HG03520 (cell line): Measurements from ENCODE around the gene RAD51AP1.

Experiments
- ATAC-seq: cut with Tn5 transposase; IDR thresholded peaks from one replicate; pipeline ENCODE4 v1.9.1; 2021; ENCODE audit warnings: mild to moderate bottlenecking, moderate library complexity; ENCODE audit not compliant: unreplicated experiment

Gene RAD51AP1

DNA sequence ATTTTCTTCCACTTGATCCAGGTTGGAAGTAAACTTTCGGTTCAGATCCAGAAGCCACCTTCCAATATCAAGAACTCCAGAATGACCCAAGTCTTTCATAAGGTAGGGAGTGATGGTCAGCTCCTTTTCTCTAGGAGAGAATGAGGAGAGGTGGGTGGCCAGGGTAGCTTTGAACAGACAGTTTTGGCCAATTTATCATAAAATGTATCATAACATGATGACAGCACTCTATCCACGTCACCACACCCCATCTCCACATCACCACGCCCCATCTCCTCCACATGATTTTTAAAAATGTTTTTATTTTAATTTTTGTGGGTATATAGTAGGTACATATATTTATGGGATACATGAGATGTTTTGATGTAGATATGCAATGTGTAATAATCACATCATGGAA is 50.2 kb downstream of the RAD51AP1 start:
- ATAC-seq = no peak

GRCh38 chr12:4589941-4590340 is 51.3 kb downstream of the RAD51AP1 start:
- ATAC-seq = no peak

DNA sequence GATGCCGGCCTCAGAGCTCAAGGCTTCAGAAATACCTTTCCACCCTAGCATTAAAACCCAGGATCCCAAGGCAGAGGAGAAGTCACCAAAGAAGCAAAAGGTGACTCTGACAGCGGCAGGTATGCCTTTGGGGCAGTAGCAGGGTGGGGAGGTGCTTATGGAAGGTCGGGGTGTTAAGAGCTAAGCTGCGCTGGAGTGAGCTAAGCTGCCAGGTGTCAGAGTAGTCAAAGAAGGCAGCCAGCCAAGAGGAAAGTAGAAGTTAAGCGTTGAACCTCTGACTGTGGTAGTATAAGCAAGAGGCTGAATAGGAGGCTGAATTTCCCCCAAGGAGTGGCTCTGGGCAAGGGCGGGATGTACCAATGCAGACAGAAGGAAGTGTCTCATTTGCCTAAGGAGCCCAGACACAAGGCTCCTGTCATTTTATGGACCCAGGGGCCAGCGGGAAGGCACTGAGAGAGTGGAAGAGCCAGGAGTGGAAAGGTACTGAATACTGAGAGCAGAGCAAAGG is 52.5 kb downstream of the RAD51AP1 start:
- no peak for ATAC-seq

DNA sequence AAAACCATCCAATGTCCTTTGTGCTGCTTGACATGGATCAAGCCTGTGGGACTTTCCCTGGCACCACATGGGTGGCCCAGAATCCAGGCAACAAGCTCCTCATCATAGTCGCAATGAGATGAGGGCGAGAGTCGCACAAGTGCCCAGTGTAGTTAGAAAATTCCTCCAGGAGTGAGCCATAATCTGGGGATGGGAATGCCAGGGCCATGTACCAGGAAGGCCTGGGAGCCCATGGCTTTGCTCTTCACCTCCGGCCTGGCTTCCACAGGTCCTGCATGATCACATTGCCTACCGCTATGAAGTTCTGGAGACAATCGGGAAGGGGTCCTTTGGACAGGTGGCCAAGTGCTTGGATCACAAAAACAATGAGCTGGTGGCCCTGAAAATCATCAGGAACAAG is 57.2 kb downstream of the RAD51AP1 start:
- no peak for ATAC-seq

DNA sequence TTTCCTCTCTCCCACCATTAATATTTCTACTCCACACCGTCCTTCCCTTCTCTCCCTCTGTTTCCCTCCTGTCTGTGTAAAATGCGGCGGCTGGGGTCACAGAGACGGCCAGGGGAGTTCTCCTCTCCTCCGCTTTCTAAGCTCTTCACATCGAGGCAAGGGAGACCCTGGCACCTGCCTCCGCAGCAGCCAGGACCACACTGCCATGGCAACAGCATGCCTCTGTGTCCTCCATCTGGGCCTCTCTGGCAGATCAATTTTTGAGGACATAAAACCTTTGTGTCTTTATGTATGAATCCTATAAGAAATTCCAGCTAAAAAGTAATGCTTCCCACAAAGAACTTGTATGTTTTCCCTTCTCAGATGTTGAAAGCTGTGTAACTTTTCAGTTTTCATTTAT is 64.7 kb downstream of the RAD51AP1 start:
- no peak for ATAC-seq

- ATAC-seq = no peak
Measured at GRCh38 chr12:4603946-4604345, 65.3 kb downstream of the RAD51AP1 start.

DNA sequence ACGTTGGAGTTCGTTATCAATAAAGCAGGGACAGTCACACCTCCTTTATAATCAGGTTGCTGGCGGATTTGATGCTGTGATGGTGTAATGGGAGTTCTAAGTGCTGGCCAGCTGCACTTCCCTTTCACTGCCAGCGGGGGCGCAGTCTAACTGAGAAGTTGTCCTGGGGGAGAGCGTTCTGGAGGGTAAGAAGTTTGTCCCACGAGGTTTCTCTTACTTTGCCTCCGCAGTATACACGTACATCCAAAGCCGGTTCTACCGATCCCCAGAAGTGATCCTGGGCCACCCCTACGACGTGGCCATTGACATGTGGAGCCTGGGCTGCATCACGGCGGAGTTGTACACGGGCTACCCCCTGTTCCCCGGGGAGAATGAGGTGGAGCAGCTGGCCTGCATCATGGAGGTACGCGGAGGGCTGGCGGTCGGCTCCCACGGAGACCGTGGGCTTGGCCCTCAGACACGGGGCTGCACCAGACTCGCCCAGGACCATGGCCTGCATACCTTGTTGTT is 66.0 kb downstream of the RAD51AP1 start:
- ATAC-seq = peak; percentile 89

- ATAC-seq = no peak
Measured at GRCh38 chr12:4607056-4607455, 68.4 kb downstream of the RAD51AP1 start.

DNA sequence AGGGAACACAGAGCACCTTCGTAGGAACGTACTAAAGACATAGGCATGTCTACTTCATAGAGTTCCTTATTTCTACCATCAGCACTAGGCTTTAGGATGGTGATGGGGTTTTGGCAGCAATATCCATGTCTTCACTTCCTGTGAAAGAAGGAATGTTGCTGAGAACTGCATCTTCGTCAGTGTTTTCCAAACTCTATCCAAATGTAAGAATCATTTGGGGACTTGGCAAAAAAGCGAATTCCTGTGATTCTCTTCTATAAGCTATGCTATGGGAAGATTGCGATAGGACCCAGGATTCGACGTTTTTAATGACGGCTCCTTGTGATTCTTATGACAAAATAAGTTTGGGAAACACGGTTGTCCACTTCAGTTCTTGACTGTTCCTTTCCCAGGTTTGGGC is 70.4 kb downstream of the RAD51AP1 start:
- no peak for ATAC-seq
